Activated CD4-positive, CD25-positive, alpha-beta regulatory T cell (primary cell): ENCODE data around the gene NOVA2.
A peak's percentile ranks its signal among the peaks of the same experiment; 100 is the strongest.

ENCODE experiments used
- DNase-seq, 4 experiments: peaks; one replicate each; lab custom pipeline; 2025; lab: John Stamatoyannopoulos, UW

Gene NOVA2, protein sequence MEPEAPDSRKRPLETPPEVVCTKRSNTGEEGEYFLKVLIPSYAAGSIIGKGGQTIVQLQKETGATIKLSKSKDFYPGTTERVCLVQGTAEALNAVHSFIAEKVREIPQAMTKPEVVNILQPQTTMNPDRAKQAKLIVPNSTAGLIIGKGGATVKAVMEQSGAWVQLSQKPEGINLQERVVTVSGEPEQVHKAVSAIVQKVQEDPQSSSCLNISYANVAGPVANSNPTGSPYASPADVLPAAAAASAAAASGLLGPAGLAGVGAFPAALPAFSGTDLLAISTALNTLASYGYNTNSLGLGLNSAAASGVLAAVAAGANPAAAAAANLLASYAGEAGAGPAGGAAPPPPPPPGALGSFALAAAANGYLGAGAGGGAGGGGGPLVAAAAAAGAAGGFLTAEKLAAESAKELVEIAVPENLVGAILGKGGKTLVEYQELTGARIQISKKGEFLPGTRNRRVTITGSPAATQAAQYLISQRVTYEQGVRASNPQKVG

DNA sequence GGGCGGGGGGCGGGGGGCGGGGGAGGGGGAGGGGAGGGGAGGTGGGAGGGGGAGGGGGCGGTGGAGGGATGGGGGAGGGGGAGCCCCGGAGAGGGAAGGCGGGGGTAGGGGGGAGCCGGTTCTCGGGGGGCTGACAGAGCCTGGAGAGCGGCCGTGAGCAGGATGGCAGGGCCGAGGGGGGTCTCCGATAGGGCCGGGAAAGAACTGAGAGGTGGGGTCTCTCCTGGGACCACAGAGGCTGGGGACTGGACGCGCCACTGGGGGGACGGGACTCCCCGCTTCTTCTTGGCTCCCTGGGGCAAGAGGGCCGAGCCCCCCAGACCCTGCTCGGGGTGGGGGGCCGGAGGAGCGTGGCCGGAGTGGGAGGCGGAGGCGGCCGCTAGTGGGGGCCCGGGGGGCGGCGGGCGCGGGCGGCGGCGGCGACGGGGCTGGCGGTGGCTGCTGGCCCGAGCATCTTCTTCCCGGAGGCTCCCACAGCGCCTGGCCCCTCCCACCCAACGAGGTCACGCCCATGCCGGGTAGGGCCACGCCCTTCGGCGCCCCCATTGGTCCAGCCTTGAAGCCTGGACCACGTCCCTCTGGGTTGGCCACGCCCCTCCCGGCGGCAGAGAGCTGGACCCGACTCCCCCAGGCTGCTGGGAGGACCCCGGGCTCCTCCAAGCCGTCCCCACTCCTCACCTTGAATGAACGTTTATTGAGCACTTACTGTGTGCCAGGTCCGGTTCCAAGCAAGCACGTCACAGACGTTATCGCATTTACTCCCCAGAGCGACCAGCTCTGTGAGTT lies at the start of gene NOVA2:
TSS of gene NOVA2 (minus strand) at position 313 of the 786 bp plus-strand sequence. CDS start 514 bp downstream, outside the sequence.
- DNase-seq: no peak

DNA sequence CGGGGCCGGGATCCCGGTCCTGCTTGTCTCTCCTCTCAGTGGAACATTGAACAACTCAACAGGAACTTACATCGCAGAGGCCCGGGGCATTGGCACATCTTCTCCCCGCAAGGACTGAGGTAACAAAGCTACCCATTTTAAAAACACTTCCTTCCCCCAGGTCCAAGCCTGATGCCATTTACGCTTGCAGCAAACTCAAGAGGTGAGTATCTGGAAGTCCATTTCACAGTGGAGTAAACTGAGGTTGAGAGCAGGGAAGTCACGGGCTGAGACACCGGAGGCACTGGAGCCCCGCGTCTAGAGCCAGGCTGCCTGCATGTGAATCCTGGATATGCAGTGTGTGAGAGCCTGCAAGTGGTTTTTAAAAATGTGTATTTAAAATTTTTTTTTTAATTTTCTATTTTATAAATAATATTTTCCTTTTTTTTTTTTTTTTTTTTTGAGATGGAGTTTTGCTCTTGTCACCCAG lies 49.7 kb upstream of the NOVA2 start:
- DNase-seq: no peak

DNA sequence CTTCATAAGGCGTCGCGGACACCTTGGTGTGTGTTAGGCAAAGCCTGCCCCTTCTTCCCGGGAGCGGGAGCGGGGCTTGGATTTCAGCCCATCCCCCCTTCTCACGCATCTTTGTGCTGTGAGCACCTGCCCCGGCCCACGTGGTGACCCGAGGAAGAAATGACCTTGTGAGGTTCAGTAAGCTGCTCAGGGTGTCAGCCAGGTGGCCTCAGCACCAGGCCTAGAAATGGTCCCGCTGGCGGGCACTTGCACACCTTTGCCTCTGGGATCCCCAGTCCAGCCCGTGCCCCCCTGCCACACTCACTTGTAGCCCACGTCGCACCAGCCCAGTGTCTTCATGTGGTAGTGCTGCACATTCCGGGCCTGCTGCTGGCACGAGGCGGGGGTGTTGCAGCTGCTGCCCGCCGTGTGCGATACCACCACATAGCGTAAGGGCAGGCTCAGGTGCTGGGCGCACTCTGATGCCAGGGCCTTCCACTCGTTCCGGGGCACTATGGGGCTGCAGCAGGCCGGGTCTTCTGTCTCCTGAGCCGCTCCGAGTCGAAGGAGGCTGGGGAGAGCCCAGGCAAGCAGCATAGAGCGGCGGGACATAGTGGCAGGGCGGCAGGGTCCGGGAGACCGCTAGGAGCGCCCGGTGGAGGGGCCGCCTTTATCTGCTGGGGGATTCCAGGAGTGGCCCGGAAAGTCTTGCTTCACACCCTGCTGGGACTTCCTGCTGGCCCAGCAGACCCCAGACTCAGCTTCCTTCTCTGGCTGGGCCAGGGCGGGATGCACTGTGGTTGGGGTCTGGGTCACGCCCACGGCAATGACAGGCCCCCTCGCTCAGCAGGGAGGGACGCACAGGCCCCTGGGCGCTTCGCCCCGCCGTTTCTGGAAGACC lies 49.0 kb upstream of the NOVA2 start, which contains the start of gene PGLYRP1:
TSS of gene PGLYRP1 (minus strand) at position 623 of the 880 bp plus-strand sequence. CDS start at position 591, 32 bp downstream.
- DNase-seq: no peak

DNA sequence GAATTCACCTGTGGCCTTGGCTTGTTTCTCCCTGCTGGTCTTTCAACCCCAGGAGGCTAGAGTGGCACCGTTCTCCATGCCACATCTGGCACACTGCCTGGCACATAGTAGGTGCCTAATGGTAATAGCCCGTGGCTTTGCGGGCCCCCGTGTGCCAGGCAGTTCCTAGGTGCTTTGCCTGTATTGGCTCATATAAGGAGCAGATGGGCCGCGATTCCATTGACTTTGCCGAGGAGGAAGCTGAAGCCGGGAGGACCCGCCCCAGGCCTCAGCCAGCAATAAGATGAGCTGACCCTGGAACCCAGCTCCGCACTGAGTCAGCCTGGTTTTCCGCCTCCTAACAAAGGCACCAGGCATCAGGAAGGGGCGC lies 48.4 kb upstream of the NOVA2 start:
- DNase-seq: no peak

DNA sequence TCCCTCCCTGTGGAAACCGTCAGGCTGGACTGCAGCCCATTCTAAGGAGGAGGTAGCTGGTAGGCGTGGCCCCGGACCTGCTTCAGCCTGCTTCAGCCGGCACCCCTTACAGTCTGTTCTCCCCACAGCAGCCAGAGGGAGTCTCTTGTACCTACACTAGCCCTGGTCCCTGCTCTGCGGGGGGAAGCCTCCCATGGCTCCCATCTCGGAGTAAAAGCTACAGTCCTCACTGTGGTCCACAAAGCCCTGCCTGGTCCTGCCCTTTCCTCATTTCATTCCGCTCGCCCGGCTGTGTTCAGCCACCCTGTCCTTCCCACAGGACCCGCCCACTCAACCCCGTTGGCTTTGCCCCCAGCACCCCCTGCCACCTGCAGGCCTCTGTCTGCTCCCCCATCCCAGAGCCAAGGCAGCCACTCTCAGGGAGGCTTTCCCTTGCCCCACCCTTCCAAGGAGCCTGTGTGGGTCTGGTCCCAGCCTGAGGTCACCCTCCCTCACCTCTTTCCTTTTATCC lies 47.9 kb upstream of the NOVA2 start:
- no peak for DNase-seq

DNA sequence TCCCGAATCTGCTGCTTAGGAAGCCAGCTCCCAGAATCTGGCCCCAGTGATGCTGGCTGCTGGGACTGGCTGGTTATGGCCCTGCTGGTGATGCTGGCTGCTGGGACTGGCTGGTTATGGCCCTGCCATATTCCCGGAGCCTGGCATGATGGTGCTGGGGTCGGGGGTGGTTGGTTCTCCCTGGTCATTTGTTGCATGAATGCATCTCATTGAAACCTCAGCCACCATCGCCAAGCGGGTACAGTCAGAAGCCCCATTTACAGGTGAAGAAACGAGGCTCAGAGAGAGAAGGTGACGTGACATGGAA lies 47.1 kb upstream of the NOVA2 start:
- DNase-seq: no peak

DNA sequence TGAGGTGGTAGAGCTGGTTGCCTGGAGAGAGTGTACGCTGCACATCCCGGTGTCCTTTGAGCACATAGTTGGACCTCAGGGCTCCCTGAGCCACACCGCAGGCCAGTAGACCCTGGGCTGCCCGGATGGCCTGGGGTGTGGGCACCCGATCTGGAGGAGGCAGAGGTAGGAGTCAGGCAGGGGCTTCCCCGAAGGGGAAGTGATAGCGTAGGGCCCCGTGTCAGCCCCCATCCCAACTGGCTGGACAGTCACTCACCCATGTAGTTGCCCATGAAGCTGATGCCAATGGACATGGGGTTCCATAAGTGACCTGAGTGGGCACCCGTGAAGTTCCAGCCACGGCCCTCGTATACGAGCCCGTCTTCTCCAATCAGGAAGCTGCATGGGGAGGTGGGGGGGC lies 45.6 kb upstream of the NOVA2 start:
- DNase-seq: no peak

DNA sequence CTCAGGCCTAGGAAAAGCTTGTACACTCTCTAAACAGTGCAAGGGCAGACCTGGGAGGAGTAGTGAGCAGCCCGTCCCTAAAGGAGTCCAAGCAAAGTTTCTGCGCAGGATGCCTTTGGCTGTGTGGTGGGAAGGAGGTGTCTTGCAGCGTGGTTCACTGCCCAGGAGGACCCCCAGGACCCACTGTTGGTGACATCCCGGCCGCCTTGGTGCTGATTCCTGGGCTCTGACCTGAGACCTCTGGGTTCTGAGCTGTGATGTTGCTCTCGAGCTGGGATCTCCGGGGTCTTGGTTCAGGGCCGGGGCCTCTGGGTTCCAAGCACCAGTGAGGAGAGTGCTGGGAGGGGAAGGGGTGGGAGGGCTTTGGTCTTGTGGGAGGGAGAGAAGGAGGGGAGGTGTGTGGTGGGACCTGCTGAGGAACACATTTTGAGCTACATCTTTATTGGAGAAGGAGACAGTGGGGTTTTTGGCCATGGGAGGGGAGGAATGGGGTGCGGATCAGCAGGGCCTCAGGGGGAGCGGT lies 45.1 kb upstream of the NOVA2 start:
- no peak for DNase-seq

DNA sequence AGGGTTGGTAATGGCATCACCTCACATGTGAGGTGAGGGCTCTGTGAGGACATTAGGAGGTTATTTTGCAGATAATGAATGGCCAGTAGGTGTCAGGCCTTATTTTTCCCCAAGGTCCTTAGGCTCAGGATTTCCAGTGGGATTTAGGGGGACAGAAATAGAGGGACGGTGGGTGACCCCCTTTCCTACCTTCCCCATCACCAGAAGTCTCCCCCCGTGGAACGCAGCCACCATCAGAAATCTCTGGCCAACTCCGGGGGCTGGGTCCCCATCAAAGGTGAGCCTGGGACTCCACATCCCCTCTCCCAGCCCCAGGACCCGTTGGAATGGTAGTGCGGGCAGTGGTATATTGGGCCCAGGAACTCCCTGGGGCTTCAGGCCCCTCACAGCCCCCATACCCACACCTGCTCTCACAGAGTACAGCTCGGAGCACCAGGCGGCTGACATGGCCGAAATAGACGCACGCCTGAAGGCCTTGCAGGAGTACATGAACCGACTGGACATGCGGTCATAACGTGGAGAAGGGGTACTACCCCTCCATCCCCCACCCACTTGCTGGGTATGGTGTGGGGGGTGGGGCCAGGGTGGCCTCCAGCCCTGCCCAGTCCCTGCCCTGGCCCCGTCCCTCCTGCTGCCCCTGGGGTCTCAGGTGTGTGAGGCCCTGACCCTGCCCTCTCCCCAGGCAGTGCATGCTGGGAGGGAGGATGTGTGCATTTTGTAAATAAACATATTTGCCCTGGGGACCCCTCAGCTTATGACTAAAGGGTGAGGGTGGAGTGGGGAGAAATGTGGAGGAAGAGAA lies 44.4 kb upstream of the NOVA2 start:
- no peak for DNase-seq

DNA sequence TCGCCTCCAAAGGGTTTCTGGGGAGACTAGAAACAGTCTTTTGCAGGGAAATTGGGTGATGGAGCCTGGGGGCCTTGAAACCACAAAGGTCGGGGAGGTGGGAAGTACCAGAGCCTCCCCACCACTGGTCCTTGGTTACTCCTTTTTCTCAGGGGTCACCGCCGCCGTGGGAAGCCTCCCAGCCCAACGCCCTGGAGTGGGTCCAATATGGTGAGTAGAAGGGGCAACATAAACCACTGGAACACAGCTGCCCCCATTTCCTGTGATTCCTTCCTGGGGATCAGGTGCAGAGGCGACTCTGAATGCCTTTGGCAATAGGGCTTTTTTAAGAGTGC lies 43.4 kb upstream of the NOVA2 start:
- DNase-seq: no peak

DNA sequence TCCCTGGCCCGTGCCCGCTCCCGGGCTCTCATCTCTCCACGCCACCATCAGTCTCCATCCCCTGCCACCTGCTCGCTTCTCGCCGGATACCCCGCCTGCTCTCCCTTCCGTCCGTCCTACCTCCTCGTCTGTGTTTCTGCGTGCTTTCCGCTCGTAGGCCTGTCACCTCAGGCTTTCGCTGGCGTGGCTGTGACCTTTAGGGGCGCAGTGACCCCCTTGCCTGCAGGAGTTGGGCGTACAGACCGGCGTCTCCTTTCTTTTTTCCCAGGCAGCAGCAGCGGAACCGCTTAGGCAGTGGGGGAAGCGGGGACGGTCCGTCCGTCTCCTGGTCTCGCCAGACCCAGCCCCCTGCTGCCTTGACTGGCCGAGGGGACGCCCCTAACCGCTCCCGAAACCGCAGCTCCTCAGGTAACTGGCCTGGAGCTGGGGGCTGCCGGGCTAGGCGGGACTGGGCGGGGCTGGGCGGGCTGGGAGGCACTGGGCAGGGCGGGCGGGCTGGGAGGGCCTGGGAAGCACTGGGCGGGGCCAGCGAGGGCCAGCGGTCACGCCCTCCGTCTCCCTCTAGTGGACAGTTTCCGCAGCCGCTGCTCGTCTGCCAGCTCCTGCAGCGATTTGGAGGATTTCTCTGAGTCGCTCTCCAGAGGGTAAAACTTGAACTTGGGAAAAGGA lies 42.9 kb upstream of the NOVA2 start:
- DNase-seq: peak; percentile 51 to 71 (median 70)

DNA sequence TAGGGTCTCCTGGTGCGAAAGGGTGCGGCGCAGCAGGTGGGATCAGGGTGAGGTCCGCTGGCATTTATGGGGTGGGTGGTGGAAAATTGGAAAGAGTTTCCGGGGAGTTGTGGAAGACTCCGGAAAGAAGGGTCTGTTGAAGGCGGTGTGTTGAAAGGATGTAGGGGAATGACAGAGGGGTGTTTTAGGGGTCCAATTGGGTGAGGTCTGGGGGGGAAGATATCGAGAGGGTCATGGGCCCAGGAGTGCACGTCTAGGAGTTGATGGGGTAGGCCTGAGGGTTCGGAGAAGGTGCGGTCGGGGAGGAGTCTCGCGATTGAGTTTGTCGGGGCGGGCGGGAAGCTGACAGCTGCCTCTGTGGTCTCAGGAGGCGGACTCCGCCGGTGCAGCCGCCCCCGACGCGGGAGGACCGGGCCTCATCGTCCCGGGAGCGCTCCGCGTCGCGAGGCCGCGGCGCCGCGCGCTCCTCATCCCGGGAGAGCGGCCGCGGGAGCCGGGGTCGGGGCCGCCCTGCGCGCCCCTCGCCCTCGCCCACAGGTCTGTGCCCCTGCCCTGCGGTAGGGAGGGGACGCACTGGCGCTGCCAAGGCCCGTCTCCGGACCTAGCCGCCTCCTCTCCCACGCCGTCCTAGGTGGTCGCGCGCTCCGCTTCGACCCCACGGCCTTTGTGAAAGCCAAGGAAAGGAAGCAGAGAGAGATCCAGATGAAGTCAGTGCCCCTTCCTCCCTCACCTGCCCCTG lies 42.2 kb upstream of the NOVA2 start:
- DNase-seq: no peak

DNA sequence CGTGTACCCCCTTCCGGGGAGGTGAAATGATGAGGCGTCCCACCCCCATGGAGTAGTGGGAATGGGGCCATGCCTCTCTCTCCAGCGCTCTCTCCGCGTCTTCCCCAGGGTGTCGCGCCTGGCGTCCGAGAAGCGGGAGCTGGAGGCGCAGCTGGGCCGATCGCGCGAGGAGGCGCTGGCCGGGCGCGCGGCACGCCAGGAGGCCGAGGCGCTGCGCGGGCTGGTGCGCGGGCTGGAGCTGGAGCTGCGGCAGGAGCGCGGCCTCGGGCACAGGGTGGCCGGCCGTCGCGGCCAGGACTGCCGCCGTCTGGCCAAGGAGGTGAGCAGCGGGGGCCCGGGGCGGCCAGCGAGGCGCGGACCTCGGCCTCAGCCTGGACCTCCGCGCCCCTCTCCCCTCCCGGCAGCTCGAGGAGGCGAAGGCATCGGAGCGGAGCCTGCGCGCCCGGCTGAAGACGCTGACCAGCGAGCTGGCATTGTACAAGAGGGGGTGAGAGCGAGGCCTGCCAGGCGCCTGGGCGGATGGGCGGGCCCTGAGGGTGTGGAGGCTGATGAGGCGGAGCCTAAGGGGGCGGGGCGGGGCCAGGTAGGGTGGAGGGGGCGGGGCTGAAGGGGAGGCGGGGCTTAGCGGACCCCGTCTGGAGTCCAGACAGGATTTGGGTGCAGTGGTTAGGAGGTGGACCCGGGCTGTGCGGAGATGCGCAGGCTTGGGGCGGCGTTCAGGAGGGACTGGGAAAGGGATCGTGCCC lies 41.4 kb upstream of the NOVA2 start:
- DNase-seq: peak; percentile 35 to 58 (median 46)

DNA sequence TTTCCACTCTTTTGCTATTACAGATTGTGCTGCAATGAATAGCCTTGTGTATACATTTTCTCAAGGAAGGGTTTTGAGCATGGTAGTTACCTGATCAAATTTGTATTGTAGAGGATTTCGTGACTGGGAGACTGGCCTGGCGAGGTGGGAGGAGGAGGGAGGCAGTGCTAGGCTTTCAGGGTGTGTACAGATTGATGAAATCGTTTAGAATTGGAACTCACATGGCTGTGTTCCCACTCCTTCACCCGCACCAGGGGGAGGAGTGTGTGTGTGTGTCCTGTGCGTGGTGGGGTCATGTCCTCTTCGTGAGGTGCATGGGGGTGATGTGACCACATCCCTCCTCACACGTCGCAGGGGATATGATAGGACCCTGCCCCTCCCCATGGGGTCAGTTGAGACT lies 40.9 kb upstream of the NOVA2 start:
- DNase-seq: no peak

DNA sequence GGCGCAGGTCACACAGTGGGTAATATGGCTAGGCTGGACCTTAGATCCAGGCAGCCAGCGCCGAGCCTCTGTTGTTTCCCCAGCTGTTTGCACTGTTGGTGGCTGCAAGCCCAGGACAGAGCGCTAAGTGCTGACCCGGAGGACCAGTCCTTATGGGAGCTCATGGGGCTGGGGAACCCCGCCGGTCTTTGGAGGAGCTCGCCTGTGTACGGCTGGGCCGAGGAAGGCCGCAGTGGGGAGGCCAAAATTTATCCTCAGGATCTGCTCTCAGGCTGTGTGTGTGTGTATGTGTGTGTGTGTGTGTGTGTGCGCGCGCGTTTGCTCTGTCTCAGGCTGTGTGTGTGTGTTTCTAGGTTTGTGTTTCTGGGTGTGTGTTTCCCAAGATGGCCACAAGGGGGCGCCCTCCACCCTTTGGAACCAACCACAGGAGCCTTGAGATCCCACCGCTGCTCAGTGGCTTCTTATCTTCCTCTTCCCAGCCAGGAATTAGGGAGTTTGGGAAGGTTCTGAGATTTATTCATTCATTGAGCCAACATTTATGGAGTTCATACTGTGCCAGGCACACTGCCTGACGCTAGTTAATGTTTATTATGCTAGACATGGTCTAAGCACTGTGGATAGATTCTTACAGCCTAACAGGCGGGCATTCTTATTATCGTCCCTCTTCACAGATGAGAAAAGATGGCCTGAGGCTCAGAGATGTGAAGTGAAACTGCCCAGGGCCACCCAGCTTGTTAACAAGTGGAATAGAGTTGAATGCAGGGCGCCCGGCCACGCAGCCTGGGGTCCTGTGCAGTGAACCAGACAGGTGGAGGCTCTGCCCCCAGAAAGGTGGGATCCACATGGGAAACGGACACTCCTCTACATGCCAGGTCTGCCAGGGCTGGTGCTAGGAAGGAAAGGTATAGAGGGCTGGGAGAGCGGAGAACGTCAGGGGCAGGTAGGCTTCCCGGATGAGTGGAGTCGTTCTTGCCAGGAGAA lies 36.2 kb upstream of the NOVA2 start:
- DNase-seq: peak; percentile 22 to 59 (median 50)

DNA sequence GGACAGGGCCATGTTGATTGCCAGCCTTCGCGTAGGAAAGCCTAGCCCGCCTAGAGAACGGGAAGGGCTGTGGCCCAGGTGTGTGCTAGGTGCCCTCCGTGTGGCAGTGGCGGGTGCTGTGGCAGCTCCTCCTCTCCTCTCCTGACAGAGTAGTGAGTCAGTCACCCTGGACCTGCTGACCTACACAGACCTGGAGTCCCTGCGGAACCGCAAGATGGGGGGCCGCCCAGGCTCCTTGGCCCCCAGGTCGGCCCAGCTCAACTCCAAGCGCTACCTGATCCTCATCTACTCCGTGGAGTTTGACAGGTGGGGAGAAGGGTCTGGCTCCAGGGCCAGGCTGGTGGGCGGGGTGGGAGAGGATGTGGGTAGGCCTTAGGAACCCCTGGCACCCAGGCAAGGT lies 32.7 kb upstream of the NOVA2 start:
- DNase-seq: no peak

DNA sequence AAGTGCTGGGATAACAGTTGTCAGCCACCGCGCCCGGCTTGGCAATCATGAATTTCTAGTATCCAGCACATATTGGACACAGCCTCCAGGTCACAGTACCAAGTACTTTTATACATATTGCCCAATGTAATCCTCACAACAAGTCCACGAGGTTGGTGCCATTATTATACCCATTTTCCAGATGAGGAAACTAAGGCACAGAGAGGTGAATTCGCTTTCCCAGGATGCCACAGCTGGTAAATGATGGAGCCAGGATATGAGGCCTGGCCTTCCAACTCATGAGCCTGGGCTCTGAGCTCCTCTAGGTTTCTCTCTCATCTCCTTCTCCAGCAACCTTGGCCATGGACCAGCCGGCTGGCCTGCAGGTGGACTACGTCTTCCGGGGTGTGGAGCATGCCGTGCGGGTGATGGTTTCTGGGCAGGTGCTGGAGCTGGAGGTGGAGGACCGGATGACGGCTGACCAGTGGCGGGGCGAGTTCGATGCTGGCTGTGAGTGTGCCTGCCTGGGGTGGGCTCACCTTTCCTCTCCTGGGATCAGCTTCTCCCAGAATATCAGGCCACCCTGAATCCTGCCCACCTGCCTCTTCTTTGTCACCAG lies 29.1 kb upstream of the NOVA2 start:
- no peak for DNase-seq
